T-helper 1 cell treated with Interleukin-12 subunit alpha and Interleukin-12 subunit beta and Interleukin-4 antibody, amounts not matched to agents 30 ng/mL and 1 ng/mL, for 36 hours (primary cell): ENCODE data around the gene VIL1. TPM values are rescaled to one million over a fixed set of nuclear protein-coding genes. Genes with fewer than 3 reads are reported as not detected.

ENCODE experiments used
- intact Hi-C: fragments of 100-400 bp; cut with micrococcal nuclease; formaldehyde crosslinking; loops from one replicate; pipeline ENCODE4 v1.15.1; 2024
- total RNA-seq: library from RNA; stranded (reverse); gene quantifications from 2 replicates; pipeline ENCODE4 v1.2.3, GENCODE V29; 2022

VIL1 gene
- total RNA-seq, 1 donor from 2014 or later: not detected

DNA sequence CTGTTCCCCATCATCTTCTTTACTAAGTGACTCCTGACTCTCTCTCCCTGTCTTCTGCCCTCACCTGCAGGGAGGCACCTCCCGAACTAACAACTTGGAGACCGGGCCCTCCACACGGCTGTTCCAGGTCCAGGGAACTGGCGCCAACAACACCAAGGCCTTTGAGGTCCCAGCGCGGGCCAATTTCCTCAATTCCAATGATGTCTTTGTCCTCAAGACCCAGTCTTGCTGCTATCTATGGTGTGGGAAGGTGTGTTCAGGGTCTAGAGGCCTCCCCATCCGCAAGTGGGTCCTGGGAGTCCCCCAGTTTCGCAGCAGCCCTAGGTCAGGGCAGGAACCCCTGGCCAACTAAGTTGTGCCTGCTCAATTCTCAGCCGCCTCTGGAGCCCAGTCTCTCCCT lies 15.5 kb downstream of the VIL1 start:
- intact Hi-C loops: no loop called here

DNA sequence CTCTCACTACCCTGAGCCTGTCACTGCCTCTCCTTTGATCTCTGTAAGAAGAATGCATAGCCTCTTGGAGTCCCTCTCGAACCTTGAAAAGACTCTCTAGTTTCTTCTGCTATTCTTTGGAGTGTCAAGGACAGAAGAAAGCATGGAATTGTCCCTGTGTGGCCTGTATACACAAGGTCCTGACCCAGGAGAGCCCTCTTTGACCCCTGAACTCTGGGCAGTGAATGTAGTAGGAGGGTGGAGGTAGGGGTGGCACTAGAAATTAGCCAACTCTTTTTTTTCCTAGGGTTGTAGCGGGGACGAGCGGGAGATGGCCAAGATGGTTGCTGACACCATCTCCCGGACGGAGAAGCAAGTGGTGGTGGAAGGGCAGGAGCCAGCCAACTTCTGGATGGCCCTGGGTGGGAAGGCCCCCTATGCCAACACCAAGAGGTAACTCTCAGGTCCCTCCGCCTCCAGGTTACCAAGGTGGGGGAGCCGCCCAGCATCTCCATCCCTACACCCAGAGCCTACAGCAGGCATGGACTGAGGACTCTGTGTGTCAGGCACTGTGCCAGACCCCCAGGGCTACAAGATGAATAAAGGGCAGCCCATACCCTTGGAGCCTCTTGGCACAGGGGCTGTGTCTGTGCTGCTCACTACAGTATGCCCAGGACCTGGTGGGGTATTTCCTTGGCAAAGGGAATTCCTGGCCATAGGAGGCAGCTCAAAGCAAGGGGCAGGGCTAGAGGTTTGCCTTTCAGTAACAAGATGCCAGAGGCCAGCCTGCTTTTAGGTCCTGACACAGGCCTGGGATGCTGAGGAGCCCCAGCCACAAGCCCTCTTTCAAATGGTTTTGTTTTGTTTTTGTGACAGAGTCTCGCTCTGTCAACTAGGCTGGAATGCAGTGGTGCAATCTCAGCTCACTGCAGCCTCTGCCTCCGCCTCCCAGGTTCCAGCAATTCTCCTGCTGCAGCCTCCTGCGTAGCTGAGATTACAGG lies 16.4 kb downstream of the VIL1 start:
- intact Hi-C loops: no loop called here

DNA sequence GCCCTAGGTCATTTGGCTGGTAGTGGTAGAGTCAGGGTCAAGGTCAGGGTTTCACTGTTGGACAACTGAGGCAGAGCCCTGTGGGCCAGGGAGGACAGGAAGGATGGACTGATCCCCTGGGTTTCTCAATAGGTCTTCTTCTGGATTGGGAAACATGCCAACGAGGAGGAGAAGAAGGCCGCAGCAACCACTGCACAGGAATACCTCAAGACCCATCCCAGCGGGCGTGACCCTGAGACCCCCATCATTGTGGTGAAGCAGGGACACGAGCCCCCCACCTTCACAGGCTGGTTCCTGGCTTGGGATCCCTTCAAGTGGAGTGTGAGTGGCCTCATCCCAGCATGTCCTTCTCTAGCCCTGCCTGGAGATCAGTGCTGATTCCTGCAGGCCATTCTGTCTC lies 18.1 kb downstream of the VIL1 start:
- intact Hi-C loops: no loop called here

DNA sequence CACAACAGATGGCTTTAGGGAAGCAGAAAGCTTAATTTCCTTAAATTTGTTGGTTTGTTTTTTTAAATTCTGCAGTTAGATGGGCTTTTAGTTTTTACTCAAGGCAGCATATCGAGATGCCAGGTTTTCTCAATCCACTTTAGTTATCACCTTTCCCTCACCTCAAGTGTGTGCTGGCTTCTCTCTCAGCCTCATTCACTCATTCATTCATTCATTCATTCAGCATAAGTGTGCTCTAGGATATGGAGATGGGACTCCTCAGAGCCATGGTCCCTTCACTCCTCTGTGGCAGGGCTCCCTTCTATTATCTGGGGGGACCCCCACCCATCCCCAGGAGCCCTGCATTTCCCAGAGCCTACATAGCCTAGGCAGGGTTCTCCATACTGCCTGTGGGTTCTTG lies 19.0 kb downstream of the VIL1 start:
- intact Hi-C loops: no loop called here

DNA sequence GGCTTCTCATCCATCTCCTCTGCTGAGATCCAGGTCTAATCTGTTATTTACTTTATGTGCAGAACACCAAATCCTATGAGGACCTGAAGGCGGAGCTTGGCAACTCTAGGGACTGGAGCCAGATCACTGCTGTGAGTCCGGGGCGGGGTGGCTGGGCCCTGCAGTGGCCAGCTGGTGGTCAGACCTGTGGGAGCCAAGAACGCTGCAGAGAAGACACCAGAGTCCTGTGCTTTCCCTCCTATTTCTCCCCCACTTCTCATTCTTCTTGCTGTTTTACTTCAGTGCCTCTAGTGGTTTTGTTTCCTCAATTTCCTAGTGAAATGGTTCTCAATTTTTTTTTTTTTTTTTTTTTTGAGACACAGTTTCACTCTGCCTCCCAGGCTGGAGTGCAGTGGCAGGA lies 19.7 kb downstream of the VIL1 start:
- intact Hi-C loops: no loop called here

DNA sequence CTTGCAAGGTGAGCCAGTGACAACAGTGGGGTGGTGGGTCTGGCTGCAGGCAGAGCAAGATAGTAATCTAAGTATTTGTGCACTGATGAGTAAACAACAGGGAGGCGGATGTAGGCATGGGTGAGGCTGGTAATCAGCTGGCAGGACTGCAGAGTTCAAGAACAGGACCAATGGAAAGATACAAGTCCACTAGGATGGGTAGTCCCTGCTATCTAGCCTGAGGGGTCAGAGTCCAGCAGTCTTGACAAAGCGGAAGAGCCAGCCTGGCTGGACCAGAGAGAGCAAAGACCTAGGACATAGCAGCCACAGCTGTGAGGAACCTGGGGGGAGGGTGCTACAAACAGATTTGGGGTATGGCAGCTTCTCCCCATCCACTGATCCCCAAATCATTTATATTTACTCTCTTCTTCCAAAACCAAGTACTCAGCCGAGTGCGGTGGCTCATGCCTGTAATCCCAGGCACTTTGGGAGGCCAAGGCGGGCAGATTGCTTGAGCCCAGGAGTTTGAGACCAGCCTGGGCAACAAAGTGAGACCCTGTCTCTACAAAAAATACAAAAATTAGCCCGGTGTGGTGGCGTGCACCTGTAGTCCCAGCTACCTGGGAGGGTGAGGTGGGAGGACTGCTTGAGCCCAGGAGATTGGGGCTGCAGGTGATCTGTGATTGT lies 25.9 kb downstream of the VIL1 start:
- intact Hi-C loops: no loop called here

DNA sequence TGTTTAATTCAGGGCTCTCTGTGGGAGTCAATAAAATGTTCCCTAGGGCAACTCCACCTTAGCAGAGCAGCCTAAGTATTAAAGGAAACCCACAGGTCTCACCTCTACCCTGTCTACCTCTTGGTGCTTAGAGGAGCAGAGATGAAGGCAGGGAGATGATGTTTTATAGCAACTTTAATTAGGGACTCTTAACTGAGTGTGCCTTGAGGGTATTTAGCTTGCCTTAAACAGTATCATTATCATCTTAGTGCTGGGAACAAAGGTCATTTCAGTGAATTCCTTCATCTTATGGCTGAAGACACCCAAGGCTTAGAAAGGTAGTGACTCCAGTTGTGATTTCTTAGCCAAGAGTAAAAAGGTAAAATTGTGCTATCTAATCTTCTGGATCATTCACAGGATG lies 26.7 kb downstream of the VIL1 start:
- intact Hi-C loops: no loop called here

DNA sequence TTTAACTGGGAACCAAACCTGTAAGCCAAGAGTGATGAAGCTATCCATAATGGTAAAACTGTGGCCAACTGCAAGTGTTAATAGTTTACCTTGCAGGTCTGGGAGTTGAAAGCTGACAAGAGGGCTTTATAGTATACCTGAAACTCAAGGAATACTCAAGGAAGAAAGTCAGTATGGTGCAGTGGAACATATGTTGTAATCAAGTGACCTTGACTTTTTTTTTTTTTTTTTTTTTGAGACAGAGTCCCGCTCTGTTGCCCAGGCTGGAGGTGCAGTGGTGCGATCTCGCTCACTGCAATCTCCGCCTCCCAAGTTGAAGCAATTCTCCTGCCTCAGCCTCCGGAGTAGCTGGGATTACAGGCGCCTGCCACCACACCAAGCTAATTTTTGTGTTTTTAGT lies 27.6 kb downstream of the VIL1 start:
- intact Hi-C loops: no loop called here

DNA sequence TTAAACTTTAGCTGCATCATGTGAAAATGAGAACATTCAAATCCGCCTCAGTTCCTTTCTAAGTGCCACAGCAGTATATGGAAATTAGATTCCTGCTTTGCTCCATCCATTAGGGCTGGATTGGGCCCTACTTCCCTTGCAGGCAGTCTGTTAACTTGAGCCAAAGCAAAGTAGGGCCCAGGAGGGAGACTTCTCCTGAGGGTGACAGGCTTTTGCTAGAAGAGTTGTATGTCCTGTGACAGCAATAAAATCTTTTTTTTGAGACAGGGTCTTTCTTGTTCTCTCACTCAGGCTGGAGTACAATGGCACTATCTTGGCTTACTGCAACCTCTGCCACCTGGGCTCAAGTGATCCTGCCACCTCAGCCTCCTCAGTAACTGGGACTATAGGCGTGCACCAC lies 28.1 kb downstream of the VIL1 start:
- intact Hi-C loops: no loop called here

DNA sequence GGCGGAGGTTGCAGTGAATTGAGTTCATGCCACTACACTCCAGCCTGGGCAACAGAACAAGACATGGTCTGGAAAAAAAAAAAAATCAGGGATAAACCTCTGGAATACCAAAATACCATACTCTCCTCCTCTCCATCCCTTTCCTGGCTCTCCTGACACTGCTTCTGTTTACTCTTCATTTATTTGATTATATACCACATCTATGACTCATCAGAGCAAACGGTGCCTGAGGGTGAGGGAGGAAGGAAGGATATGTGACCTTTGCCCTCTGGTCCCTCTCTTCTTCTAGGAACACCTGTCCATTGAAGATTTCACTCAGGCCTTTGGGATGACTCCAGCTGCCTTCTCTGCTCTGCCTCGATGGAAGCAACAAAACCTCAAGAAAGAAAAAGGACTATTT lies 30.0 kb downstream of the VIL1 start:
- intact Hi-C loops: no loop called here

DNA sequence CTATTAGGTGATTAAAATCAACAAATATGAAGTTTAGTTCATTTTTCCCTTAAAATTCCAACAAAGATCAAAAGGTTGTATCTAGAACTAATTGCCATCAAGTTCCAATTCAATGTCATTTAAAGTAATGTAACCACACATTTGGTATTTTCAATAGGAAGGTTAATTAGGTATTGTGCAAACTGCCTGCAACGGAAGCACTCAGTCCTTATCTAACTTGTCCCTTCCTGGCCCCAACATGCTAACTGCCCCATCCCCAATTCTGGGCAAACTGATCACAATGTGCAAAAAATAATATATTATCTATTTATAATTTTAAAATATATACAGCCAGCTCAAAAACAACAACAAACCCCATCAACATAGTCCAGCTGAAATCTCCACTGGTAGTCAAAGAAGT lies 33.2 kb downstream of the VIL1 start:
- intact Hi-C loops: no loop called here

DNA sequence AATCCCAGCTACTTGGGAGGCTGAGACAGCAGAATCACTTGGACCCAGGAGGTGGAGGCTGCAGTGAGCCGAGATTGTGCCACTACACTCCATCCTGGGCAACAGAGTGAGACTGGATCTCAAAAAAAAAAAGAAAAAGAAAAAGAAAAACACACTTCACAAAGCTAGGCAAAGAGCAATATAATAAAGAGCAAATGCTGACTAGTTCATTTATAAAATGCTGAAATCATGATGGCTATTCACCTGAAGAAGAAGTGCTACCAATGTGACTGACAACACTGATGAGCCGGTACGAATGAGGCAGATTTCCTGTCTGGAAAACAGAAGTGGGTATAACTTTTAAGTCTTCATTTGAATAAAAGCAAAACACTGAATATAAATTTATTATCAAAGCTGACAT lies 37.9 kb downstream of the VIL1 start:
- intact Hi-C loops: no loop called here

DNA sequence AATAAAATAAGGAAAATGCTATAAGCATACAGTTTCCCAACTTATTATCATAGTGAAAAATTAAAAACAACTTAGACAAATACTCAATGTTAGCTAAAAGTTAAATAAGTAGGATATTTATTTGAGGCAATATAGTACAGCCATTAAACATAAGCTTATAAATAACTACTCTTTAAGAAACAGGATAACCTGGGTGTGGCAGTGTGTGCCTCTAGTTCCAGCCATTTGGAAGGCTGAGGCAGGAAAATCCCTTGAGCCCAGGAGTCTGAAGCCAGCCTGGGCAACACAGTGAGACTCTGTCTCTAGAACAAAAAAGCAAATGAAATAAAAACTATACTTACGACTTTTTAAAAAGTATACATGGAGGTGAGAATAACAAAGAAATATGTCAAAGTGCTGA lies 39.7 kb downstream of the VIL1 start:
- intact Hi-C loops: no loop called here

DNA sequence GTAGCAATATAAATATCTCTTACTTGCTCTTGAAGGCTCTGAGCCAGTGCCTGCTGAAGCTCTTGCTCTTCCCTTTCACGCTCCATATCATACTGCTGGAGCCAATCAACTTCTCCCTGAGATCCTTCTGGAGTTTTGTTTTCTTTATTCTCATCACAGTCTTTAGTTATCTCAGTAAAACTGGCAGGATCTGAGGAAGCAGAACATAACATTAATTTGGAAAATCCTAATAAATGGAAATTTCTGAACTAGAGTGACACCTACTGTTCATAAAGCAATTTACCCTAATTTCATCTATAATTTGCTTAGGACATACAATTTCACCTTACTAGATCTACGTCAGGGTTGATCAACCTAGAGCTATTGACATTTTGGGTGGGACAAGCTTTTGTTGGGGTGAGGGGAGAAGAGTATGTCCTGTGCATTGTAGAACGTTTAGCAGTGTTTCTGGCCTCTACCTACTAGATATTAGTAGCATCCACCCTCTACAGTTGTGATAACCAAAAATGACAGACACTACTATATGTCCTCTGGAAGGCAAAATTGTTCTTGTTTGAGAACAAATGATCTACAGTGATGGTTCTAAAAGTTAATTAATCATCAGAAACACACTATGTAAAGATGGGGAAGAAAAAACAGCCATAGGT lies 47.2 kb downstream of the VIL1 start:
- intact Hi-C loops: loop anchor here (1.0 to 2.0 kb wide), 5 partner anchors 60 to 194 kb away; partner anchors contain the start of gene TMBIM1

DNA sequence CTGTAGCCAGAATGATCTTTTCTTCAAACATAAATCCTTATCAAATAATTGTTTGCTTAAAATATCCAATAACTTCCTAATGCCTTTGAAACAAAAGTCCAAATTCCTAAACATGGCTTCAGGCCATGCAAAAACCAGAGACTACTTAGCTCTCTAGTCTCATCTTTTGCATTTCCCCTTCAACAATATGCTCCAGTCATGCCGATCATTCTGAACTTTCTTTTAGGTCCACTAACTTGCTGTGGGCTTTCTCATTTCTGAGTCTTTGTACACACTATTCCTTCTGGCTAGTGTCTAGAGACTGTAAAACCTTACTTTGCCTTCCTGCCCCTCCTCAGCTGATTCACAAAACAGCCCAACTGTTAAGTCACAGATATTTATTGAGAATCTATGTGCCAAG lies 51.5 kb downstream of the VIL1 start:
- intact Hi-C loops: no loop called here

DNA sequence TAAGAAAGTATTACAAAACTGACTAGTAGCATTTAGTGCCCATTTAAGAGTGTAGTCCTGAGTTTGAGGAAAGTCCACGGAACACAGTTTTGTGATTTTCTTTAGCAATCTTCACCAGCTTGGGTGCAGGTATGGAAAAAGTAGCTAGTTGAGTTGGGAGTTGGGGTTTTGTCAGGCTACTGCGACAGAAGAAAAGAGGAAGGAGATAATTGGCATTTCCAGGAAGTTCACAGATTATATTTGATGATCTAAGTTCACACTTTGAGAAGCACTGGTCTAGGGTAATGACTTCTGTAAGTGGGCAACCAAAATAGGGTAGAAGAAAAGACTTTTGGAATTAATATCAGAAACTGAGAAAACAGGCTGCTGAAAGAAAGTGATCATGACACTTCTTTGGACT lies 52.1 kb downstream of the VIL1 start:
- intact Hi-C loops: no loop called here

DNA sequence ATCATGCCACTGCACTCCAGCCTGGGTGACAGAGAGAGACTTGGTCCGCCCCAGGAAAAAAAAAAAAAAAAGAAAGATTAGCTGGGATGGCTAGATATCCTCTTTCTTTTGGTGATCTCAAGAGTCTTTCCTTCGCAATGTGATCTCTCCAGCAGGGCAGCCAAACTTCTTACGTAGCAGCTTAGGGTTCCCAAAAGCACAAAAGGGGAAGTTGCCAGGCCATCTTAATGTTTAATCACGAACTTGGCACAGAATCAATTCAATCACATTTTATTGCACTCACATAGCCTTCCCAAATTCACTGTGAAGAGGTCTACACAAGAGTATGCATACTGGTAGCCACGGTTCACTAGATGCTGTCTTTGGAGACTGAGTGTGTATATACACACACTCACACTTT lies 53.1 kb downstream of the VIL1 start:
- intact Hi-C loops: no loop called here

DNA sequence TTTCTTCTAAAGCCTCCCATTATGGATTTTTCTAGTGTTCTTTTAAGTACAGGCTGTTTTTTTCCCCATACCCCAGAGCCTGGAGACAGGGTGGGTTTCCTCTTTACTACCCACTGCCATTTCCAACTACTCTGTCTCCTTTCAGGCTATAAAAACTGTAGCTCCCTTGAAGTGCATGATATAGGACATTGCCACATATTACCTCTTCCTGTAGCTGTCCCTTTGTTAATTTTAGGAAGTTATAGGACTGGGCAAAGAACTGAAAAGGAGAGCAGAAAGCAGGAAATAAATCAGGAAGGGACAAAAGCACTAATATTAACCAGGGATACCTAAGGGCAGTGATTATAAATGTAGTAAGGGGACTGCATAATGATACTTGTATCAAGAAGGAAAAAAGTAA lies 54.1 kb downstream of the VIL1 start:
- intact Hi-C loops: no loop called here

DNA sequence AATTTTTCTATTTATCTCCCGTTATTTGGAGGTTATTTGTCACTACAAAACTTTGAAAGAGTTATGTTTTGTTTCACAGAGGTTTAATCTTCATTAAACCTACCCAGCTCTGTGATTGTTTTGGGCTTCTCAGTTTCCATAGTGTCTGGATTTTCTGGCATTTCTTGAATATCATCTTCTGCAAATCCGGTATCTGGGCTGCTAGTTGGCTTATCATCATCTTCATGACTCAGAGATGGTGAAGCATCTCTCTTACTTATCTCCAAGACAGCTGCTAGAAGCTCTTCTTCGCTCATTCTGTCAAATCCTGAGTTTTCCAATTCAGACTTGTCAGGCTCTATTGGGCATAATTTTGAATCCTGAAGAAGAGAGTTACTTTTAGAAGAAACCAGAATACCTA lies 55.6 kb downstream of the VIL1 start:
- intact Hi-C loops: no loop called here

DNA sequence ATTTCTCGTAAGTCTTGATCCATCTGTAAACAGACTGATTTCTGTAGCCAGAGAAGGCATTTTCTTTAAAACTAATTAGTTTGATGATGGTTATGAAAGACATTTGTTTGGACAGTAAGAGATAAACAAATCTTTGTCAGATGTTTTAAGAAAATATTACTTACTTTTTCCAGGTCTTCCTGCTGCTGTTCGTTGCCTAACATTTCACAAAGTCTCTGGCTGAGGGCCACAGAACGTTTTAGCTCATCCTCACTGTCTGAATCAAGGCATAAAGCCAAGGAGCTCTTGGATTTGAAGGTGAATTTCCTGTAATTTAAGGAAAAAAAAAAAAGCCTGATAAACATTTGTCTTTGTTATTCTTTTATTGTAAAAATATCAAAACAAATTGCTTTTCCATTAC lies 57.8 kb downstream of the VIL1 start:
- intact Hi-C loops: no loop called here

DNA sequence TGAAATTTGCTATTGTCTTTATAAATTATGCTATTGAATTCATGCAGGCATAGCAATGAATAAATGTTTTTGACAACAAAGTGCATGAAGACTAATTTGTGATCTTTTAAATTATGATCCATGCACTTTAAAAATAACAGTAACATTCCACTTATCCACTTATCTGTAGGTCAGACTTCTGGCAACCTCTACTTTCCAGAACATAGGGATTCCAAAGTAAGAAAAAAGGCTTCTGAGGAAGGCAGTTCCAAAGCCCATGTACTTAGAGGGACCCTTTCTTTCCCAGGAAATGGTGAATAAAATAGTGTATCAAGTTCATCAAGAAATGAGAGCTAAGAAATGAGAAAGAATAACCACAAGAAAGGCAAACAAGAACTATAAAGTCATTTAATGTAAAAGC lies 58.3 kb downstream of the VIL1 start:
- intact Hi-C loops: no loop called here

DNA sequence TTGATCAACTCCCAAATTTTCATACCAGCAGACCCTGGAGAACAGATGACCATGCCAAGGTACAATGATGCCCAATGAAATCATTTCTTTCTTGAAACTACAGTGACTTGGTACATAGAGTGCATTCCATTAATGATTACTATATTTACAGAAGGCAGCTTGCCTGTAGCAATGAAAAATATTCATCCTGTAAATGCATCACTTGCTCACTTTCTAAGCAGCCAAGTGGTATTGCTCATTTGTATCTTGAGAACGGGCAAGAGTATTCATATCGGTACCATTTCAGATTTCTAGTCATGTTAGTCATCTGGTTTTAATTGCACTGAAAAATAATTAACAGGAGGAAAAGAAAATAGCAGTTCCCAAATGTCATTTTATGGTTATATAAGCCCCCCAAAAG lies 59.6 kb downstream of the VIL1 start:
- intact Hi-C loops: no loop called here
